SKM-1 (cell line): ENCODE results near the gene MAP4K4.
"Not testable (repeated sequence)": the region's sequence is repeated elsewhere in the genome, so short reads cannot be mapped to it uniquely, and the experiment has no call there.

Experiments used
- DNase-seq: peaks from one replicate; lab custom pipeline; 2025; ENCODE audit not compliant: unreplicated experiment; lab: John Stamatoyannopoulos, UW

MAP4K4 gene

DNA sequence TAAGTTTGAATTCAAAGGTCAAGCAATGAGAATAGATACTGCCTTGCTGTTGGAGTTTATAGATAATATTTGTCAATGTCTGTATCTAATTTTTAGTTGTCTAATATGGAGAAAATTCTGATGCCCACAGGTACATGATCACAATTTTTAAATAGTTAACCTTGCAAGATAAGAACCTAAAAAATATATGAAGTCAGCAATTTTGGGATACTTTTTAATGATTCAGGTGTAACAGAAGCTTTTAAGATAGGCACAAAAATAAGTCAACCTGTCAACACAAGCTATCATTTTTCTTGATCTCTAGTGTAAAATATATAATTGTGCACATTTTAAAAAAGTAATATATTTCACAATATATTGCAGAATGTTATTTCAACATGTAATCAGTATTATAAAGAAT lies 201.8 kb downstream of the MAP4K4 start:
- DNase-seq: no peak

DNA sequence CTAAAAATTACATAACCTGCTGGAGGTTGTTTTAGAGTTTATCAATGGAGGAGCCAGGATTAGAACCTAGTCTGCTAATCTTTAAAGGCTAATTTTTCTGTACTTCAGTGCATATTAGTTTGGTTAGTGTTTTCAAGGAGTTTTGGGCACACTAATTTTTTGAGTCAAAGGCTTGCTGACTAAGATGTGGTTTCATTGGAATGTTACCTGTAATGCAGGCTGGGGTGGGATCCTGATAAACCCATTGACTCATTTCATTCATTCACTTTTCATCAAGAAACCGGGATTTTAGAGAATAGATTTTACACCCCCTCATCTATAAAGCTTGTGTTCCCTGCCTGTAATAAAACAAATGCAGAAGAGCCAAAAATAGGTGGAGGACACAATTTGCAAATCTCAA lies 202.4 kb downstream of the MAP4K4 start:
- no peak for DNase-seq

DNA sequence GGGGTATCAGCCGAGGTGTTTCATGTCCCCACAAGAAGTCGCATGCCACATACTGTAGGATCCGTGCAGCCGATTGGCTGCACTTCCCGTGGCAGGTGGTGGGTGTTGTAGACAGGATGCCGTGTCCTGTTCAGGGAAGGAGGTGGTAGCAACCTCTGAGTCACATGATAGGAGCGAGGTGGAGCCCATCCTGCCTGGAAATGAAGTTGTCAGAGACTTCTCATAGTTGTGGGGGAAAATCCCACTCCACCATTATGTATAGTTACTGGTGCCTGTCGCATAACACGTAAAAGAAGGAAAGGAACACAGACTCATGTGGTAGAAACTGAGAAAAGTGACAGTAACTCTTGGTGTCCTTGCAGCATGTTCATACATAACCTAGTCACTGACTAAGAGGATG lies 202.9 kb downstream of the MAP4K4 start:
- DNase-seq: no peak

DNA sequence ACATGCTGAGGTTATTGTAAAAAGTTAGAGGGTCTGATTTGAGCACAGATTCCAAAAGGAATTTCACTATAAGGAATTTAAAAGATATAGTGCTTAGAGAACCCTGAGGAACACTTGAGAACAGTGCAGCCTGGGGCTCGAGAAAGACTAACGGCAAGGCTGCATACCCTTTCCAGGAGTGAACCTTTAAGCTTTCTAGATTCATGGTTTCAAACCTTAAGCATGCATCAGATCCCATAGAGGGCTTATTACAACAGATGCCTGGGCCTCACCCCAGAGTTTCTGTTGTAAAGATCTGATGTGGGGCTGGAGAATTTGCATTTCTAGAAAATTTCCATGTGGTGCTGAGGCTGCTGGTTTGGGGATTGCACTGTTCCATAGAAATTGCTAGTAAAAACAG lies 203.7 kb downstream of the MAP4K4 start:
- DNase-seq: no peak

DNA sequence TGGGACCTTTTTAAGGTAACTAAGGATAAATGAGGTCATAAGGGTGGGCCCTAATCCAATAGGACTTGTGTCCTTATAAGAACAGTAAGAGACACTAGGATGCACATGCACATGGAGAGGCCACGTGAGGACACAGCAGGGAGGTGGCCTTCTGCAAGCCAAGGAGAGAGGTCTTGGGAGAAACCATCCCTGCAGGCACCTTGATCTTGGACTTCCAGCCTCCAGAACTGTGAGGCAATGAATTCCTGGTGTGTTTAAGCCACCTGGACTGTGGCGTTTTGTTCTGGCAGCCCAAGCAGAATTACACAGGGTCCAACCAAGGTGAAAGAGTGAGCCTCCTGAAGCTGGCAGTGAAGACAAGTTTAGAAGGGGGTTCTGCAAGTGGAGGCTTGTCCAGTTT lies 204.7 kb downstream of the MAP4K4 start:
- DNase-seq: no peak

DNA sequence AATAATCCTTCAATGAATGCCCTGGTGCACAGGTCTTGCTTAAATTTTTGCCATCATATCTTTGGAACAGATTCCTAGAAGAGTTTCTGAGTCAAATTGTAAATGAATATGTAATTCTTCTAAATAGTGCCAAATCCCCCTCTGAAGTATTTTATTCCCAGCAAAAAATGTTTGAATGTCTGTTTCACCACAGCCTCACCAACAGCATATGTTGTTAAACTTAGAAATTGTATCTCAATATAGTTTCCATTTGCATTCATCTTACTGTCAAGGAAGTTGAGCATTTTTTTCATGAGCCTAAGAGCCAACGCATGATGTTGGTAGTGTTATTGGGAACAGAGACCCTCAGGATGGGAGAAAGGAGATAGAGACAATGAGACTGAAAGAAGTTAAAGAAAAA lies 207.4 kb downstream of the MAP4K4 start:
- no peak for DNase-seq

DNA sequence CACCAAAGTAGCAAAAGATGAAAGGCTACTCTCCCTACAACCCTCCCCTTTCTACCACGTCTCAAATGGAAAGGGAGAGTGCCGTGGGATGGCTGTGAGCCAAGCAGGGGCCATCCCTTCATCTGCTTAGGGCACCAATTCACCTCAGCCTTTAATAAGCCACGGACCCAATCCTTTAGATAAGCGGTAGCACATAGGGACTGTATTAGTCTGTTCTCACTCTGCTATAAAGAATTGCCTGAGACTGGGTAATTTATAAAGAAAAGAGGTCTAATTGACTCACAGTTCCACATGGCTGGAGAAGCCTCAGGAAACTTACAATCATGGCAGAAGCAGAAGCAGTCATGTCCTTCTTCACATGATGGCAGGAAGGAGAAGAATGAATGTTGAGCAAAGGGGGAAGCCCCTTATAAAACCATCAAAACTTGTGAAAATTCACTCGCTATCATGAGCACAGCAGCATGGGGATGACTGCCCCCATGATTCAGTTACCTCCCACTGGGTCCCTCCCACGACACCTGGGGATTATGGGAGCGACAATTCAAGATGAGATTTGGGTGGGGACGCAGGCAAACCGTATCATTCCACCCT lies 208.3 kb downstream of the MAP4K4 start:
- no peak for DNase-seq

DNA sequence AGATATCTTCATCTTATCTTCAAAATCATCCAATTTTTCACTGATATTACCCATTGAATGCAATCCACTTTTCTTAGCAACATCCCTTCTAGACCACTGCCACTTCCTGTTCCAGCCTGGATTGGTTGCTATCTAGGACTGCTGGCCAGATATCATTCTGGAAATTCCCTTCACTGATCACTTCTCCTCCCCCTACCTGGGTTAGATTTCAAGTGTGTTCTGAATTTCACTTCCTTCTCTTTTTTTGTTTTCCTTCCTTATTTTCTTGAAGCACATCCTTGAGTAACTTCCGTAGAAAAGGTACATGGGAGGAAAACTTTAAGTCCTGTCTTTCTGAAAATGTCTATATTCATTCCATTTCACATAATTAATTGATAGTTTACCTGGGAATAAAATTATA lies 212.3 kb downstream of the MAP4K4 start:
- DNase-seq: no peak

DNA sequence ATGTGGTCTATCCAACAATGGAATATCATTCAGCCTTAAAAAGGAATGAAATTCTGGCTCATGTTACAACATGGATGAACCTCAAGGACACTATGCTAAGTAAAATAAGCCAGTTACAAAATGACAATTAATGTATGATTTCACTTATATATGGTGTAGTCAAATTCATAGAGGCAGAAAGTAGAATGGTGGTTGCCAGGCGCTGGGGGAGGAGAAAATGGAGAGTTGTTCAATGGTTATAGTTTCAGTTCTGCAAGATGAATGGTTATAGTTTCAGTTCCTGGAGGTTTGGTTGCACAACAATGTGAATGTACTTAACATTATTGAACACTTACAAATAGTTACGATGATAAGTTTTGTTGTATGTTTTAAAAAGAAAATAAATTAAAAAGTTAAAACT lies 215.0 kb downstream of the MAP4K4 start:
- peak; percentile 18 for DNase-seq

DNA sequence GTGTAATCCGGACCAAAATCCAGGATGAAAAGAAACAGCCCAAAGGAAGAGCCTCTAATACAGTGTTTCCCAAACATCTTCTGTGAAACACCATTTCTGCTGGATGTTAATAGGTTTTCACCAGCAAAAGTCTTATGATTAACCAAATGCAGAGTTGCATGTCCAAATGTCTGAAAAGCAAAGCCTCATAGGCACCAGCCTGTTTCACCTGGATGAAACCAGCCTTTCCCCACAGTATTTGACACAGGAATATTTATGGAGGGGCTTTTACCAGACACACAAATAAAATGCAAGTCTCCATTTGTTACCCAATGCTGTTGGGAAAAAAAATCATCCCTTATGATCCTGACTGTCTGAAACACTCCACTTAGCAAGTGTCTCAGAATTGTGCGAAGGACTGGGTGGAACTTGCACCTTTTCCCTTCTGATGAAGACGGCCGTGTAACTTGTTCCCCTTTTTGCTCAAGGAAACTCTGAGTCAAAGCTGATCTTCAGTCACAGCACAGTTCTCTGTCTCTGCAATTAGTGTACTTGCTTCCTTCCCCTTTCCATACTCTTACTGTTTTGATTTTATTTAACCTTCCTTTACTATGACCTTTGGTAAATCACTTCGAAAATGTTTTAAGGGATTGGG lies 223.9 kb downstream of the MAP4K4 start:
- peak; percentile 93 for DNase-seq

DNA sequence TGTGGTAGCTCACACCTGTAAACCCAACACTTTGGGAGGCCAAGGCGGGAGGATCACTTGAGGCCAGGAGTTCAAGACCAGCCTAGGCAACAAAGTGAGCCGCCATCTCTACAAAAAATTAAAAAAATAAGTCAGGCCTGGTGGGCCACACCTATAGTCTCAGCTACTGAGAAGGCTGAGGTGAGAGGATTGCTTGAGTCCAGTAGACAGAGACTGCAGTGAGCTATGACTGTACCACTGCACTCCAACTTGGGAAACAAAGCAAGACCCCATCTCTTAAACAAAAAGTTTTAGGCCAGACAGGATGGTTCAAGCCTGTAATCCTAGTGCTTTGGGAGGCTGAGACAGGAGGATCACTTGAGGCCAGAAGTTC lies 224.4 kb downstream of the MAP4K4 start:
- no peak for DNase-seq

DNA sequence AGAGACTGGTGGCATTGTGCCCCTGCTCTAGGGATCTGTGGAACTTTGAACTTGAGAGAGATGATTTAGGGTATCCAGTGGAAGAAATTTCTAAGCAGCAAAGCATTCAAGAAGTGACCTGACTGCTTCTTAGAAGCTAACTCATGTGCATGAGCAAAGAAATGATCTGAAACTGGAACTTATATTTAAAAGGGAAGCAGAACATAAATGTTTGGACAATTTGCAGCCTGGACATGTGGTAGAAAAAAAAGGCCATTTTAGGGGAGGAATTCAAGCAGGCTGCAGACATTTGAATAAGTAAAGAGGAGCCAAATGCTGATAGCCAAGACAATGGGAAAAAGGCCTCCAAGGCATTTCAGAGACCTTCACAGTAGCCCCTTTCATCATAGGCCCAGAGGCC lies 226.8 kb downstream of the MAP4K4 start:
- not testable (repeated sequence) for DNase-seq

DNA sequence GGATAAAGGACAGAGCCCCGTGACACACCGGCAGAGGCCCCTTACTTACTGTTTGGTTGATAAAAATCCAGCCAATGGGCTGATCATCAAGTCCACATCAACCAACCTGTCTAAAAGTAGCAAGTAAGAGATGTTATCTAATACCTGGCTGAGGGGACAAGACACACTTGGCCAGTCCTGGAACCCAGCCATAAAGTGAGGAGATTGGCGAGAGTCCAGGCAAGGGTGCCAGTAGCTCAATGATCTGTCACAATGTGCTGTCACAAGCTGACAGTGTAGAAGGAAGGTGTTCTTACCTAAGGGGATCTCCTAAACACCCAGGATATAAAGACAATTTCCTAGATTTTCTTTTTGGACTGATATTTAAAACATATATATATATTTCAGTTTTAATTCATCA lies 232.5 kb downstream of the MAP4K4 start:
- DNase-seq: no peak

DNA sequence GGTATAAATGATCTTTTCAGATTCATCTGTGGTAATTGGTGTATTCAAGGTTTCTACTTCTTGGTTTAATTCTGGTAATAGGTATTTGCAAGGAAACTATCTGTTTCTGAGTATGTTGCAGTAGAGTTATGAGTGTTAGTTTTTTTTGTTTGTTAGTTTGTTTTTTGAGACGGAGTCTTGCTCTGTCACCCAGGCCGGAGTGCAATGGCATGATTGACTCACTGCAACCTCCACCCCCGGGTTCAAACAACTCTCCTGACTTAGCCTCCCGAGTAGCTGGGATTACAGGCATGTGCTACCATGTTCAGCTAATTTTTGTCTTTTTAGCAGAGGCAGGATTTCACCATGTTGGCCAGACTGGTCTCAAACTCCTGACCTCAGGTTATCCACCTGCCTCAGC lies 233.3 kb downstream of the MAP4K4 start:
- no peak for DNase-seq

DNA sequence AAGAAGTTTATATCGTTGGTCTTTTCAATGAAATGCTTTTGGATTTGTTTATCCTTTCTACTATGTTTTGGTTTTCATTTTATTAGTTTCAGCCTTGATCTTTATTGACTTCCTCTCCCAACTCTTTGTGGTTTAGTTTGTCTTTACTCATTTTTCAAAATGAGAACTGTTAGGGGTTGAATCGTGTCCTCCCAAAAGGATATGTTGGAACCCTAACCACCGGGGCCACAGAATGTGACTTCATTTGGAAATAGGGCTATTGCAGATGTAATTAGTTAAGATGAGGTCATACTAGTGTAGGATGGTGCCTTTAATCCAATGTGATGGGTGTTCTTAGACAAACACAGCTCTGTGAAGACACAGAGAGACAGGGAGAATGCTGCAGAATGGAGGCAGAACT lies 233.9 kb downstream of the MAP4K4 start:
- DNase-seq: peak; percentile 29

DNA sequence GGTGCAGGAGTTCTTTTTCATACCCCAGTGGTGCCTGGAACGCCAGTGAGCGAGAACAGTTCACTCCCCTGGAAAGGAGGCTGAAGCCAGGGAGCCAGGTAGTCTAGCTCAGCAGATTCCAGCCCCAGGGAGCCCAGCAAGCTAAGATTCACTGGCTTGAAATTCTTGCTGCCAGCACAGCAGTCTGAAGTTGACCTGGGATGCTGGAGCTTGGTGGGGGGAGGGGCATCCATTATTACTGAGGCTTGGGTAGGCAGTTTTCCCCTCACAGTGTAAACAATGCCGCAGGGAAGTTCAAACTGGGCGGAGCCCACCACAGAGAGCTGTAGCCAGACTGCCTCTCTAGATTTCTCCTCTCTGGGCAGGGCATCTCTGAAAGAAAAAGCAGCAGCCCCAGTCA lies 238.3 kb downstream of the MAP4K4 start:
- not testable (repeated sequence) for DNase-seq

DNA sequence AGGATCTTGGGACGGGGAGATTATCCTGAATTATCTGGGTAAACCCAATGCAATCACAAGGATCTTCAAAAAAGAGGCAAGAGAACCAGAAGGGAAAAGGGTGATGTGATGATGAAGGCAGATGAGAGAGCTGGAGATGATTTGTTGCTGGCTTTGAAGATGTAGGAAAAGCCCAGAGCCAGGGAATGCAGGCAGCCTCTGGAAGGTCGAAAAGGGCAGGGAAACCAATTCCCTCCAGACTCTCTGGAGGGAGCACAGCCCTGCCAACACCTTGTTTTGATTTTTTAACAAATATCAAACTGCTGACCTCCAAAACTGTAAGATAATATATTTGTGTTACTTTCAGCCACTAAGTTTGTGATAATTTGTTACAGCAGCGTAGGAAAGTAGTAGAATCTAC lies 245.3 kb downstream of the MAP4K4 start:
- no peak for DNase-seq
